GM19193 (cell line): ENCODE results near the gene SRSF10.

Source experiments
- POLR2A ChIP-seq: IDR thresholded peaks from 4 replicates; pipeline ENCODE4 v1.6.1; 2011; ENCODE audit not compliant: insufficient read depth, insufficient read length; ENCODE audit errors: extremely low read depth

SRSF10 gene

GRCh38 chr1:24004132-24004531 is 24.0 kb upstream of the SRSF10 start:
- no peak for TF ChIP-seq POLR2A

DNA sequence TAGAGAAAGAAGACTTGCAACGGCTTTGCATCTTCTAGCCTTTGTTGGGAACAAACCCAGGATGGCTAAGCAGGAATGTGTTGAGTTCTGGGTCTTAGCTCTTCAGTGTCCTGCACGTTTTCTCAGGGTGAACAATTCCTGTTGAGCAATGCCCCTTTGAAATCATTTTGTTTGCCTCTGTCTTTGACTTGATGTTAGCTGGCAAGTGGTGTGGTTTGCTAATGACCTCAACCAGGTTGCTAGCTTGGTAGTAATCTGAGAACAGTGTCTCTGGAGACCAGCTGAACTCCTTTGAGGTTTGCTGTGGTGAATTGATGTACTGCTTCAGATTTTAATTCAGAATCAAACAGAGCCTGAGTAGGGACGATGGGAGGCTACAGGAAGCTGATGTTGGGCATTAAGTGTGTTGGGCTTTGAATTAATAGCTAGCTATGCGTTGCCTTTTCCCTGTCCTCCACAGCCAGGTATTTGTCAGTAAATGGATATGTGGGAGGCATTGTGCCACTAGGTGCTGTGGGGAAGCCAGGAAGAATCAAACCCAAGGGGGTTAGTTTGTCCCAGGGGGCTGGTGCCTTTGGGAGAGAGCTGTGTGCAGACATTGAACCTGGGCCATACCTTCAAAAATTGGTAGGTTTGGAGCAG is 23.3 kb upstream of the SRSF10 start:
- no peak for TF ChIP-seq POLR2A

DNA sequence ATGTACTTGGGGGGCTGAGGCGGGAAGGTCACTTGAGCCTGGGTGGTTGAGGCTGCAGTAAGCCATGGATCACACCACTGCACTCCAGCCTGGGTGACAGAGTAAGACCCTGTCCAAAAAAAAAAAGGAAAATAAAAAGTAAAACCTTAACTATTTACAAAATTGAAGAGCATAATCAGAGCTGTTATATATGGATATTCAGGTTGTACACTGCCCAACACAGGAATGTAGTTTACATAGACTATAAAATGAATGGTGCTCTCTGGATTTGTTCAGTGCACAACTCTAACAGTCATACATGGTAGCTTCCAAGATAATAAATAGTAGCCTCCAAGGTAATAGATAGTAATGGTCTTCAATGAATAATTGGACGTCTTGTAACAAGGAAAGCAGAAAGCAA is 22.6 kb upstream of the SRSF10 start:
- TF ChIP-seq POLR2A: no peak

DNA sequence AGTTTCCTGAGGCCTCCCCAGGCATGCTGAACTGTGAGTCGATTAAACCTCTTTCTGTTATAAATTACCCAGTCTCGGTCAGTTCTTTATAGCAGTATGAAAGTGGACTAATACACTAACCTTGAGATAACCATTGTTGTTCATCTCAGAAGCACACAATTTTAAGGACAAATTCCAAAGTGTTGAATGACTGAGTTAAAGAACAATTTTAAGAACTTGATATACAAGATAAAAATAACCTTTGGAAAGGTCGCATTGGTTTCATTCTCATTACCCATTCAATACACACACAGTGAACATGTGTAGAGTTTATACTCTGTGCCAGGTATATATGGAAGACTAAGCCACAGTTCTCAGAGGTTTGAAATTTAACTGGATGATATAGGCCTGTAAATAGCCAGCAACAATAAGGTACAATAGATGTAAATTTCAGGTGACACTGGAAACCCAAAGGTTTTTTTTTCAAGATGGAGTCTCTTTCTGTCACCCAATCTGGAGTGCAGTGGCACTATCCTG is 19.1 kb upstream of the SRSF10 start:
- TF ChIP-seq POLR2A: no peak

DNA sequence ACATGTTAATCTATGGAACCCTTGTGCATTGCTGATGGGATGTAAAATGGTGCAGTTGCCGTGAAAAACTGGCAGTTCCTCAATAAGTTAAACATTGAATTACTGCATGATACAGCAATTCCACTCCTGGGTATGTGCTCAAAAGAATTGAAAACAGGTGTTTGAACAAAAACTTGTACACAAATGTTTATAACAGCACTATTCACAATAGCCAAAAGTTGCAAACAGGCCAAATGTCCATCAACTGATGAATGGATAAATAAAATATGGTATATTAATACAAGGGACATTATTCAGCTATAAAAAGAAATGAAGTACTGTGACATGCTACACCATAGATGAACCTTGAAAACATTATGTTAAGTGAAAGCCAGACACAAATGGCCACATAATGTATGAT is 17.7 kb upstream of the SRSF10 start:
- no peak for TF ChIP-seq POLR2A

DNA sequence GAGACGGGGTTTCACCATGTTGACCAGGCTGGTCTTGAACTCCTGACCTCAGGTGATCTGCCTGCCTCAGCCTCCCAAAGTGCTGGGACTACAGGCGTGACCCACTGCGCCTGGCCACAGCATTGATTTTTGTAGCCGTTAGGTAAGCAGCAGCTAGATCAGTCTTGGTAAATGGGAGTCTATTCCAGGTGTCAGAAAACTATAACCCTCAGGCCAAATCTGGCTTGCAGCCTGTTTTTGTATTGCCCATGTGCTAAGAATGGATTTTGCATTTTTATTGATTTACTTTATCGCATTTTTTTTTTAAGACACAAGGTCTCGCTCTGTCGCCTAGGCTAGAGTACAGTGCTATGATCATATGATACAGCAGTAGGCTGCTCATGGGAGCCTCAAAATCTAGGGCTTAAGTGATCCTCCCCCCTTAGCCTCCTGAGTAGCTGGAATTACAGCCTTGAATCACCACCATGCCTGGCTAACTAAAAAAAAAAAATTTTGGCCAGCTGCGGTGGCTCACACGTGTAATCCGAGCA is 16.6 kb upstream of the SRSF10 start:
- no peak for TF ChIP-seq POLR2A

- TF ChIP-seq POLR2A: no peak
These were observed 15.3 kb upstream of the SRSF10 start for GRCh38 chr1:23995431-23995837.

GRCh38 chr1:23989263-23989662 is 9.1 kb upstream of the SRSF10 start:
- no peak for TF ChIP-seq POLR2A

DNA sequence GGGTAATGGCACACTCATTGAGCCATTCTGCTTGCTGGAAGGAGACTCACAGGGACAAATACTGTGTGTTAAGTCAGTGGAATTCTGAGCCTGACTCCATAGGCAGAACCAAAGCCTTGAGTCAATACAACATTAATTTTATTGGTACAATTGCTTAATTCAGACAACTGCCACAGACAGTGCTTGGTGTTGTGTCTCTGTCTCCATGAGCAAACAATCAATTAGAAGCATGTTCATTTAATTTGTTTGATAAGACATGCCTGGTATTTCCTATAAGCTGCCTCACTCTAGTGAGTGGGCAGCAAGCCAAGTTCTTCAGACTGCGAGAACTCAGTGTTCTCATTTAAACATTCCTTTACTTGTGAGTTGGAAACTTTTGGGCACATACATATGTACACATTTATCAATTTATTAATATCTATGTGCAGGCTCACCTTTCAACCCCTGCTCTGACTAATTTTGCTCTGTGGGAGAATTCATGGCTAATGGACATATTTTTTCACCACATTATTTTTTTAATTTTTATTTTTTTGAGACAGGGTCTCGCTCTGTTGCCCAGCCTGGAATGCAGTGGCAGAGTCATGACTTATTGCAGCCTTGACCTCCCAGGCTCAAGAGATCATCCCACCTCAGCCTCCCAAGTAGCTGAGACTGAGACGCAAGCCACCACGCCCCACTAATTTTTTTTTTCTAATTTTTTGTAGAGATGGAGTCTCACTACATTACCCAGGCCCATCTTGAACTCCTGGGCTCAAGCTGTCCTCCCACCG is 4.5 kb upstream of the SRSF10 start:
- TF ChIP-seq POLR2A: no peak

DNA sequence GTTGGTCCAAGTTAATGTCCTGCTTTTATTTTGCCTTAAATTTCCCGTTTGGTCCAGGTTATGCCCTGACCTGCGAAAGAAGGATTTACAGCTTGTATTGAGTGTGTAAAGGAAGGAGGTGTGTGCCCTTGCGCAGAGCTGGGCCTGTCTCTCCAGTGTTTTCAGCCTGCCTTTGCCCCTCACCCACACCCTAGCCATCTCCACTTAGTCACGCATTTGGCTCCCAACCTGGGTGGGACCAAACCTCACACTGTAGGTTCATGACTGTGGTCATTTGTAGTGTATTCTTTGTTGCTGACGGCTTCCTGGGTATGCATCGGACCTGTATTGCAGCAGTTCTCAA is 572 bp upstream of the SRSF10 start:
- no peak for TF ChIP-seq POLR2A

- TF ChIP-seq POLR2A: no peak
These were observed 693 bp downstream of the SRSF10 start for GRCh38 chr1:23979387-23979880.

DNA sequence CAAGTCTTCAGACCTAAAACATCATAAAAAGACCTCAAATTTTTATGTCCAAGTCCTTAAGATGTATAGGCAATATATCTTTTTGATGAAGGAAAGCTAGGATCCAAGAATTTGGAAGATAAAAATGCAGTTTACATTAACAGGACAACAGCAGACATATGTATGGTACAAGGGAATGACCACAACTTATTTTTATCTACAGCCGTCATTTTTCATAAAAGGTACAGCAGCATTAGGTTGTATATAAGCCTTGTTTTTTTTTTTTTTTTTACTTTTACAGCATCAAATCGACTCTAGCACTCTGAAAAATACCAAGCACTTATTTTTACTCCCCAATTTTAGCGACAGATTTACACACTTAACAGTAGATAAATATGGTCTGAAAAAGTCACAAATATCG is 1.3 kb downstream of the SRSF10 start:
- TF ChIP-seq POLR2A: no peak

- no peak for TF ChIP-seq POLR2A
These were observed 2.3 kb downstream of the SRSF10 start for GRCh38 chr1:23977854-23978191.

- no peak for TF ChIP-seq POLR2A
These were observed 2.8 kb downstream of the SRSF10 start for GRCh38 chr1:23977187-23977853.

GRCh38 chr1:23967871-23968270 is 12.3 kb downstream of the SRSF10 start:
- TF ChIP-seq POLR2A: no peak

DNA sequence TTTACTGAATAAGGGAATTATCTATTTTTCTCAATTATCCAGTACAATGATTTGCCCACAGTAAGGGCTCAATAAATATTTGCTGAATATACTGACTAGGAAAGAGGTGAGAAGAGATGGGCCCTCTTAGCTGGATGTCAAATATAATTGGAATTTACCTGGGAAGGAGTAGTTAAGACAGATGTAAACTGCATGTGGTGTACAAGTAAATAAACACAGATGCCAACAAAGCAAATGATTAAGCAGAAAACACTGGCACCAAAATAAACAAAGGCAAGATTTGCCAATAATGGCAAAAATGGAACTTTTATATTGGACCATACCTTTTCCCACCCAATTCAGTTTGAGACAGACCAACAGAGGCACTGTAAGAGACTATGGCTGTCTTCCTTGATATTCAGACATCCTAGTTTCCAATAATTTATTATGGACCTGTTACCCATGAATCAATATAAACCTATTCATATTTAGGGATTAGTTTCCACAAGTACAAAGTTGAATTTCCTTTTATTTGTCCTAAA is 13.1 kb downstream of the SRSF10 start:
- no peak for TF ChIP-seq POLR2A
